ENCODE data around the gene LTBP1. TPM values are rescaled to one million over a fixed set of nuclear protein-coding genes. Genes with fewer than 3 reads are reported as not detected.

Gene LTBP1
- total RNA-seq, 3 donors from 2014 or later (not counting 1 experiment from before 2014, with no cell fraction given): 1.7 to 4.7 (median 3.5) TPM

- no peaks in the 10 kb centered on the region for H3K4me1 ChIP-seq (ENCODE audit: control insufficient read depth, insufficient read depth, low read length)
- DNase-seq (no peak), ATAC-seq (no peak)
- no peak for TF ChIP-seq CTCF (IDR thresholded peaks at IDR 0.05)
- no peaks in the 10 kb centered on the region for H3K27me3 ChIP-seq (ENCODE audit: control insufficient read depth, insufficient read depth, low read length)
- Mint-ChIP-seq H3K4me1 (peaks cover 0 to 5% of the 10 kb centered on the region in 2 donors), H3K4me3 (no peak overlapping the region), H3K27me3 (ENCODE audit: low read depth in 2 of 2) (peaks cover 0 to 4% of the 10 kb centered on the region in 2 donors), H3K36me3 (no peaks in the 10 kb centered on the region), H3K27ac (no peak overlapping the region), H3K9me3 (no peaks in the 10 kb centered on the region)
- H3K4me3 ChIP-seq (ENCODE audit: low read length): no peak overlapping the region
- H3K36me3 ChIP-seq (ENCODE audit: control insufficient read depth, insufficient read depth, low read length): no peaks in the 10 kb centered on the region
- 88% methylated on average over 3 of the region's 3 CpGs for WGBS (ENCODE audit: insufficient coverage)
- no peak overlapping the region for H3K27ac ChIP-seq (ENCODE audit: low read length)
- H3K9me3 ChIP-seq (ENCODE audit: control insufficient read depth, insufficient read depth, low read length): no peaks in the 10 kb centered on the region
- intact Hi-C loops (cut with micrococcal nuclease): no loop called here
Observed at GRCh38 chr2:33217406-33217805, 270.7 kb downstream of the LTBP1 start.

- Histone ChIP-seq H3K27ac (ENCODE audit: low read length) (no peak overlapping the region), H3K27me3 (ENCODE audit: control insufficient read depth, insufficient read depth, low read length) (no peaks in the 10 kb centered on the region), H3K36me3 (ENCODE audit: control insufficient read depth, insufficient read depth, low read length) (no peaks in the 10 kb centered on the region), H3K4me3 (ENCODE audit: low read length) (no peak overlapping the region), H3K9me3 (ENCODE audit: control insufficient read depth, insufficient read depth, low read length) (no peaks in the 10 kb centered on the region), H3K4me1 (ENCODE audit: control insufficient read depth, insufficient read depth, low read length) (no peaks in the 10 kb centered on the region)
- TF ChIP-seq CTCF (IDR thresholded peaks at IDR 0.05): no peak
- Mint-ChIP-seq H3K36me3 (no peaks in the 10 kb centered on the region), H3K9me3 (no peaks in the 10 kb centered on the region), H3K27ac (no peak overlapping the region), H3K4me3 (no peak overlapping the region), H3K4me1 (peaks cover 0 to 5% of the 10 kb centered on the region in 2 donors), H3K27me3 (ENCODE audit: low read depth in 2 of 2) (peaks cover 0 to 4% of the 10 kb centered on the region in 2 donors)
- intact Hi-C loops (cut with micrococcal nuclease): no loop called here
- 87% methylated on average over 3 of the region's 4 CpGs for WGBS (ENCODE audit: insufficient coverage)
- ATAC-seq: no peak
- DNase-seq: no peak
Observed at GRCh38 chr2:33219114-33219513, 272.4 kb downstream of the LTBP1 start.

- no peak overlapping the region for H3K4me3 Mint-ChIP-seq
- TF ChIP-seq CTCF (IDR thresholded peaks at IDR 0.05): no peak
- Histone ChIP-seq H3K27ac (ENCODE audit: low read length) (no peak overlapping the region), H3K4me3 (ENCODE audit: low read length) (no peak overlapping the region), H3K9me3 (ENCODE audit: control insufficient read depth, insufficient read depth, low read length) (no peaks in the 10 kb centered on the region), H3K27me3 (ENCODE audit: control insufficient read depth, insufficient read depth, low read length) (no peaks in the 10 kb centered on the region), H3K4me1 (ENCODE audit: control insufficient read depth, insufficient read depth, low read length) (no peaks in the 10 kb centered on the region), H3K36me3 (ENCODE audit: control insufficient read depth, insufficient read depth, low read length) (no peaks in the 10 kb centered on the region)
- intact Hi-C loops (cut with micrococcal nuclease): no loop called here
- no peaks in the 10 kb centered on the region for H3K27me3 Mint-ChIP-seq (ENCODE audit: low read depth in 2 of 2)
- H3K36me3 Mint-ChIP-seq: no peaks in the 10 kb centered on the region
- no peaks in the 10 kb centered on the region for H3K9me3 Mint-ChIP-seq
- H3K27ac Mint-ChIP-seq: no peak overlapping the region
- DNase-seq (no peak), ATAC-seq (no peak)
- no peaks in the 10 kb centered on the region for H3K4me1 Mint-ChIP-seq
- 17% methylated on average over 1 of the region's 2 CpGs for WGBS (ENCODE audit: insufficient coverage)
Observed at GRCh38 chr2:33219850-33220275, 273.1 kb downstream of the LTBP1 start.

GRCh38 chr2:33220533-33220932, 273.8 kb downstream of the LTBP1 start:
- no peak for DNase-seq
- no peak for ATAC-seq
- Mint-ChIP-seq H3K4me3 (no peak overlapping the region), H3K9me3 (no peaks in the 10 kb centered on the region), H3K27ac (no peak overlapping the region), H3K4me1 (no peaks in the 10 kb centered on the region), H3K36me3 (no peaks in the 10 kb centered on the region), H3K27me3 (ENCODE audit: low read depth in 2 of 2) (no peaks in the 10 kb centered on the region)
- Histone ChIP-seq H3K9me3 (ENCODE audit: control insufficient read depth, insufficient read depth, low read length) (no peaks in the 10 kb centered on the region), H3K27ac (ENCODE audit: low read length) (no peak overlapping the region), H3K4me3 (ENCODE audit: low read length) (no peak overlapping the region), H3K4me1 (ENCODE audit: control insufficient read depth, insufficient read depth, low read length) (no peaks in the 10 kb centered on the region), H3K36me3 (ENCODE audit: control insufficient read depth, insufficient read depth, low read length) (no peaks in the 10 kb centered on the region), H3K27me3 (ENCODE audit: control insufficient read depth, insufficient read depth, low read length) (no peaks in the 10 kb centered on the region)
- intact Hi-C loops (cut with micrococcal nuclease): no loop called here
- TF ChIP-seq CTCF (IDR thresholded peaks at IDR 0.05): no peak
- 96% methylated on average over 3 of the region's 3 CpGs for WGBS (ENCODE audit: insufficient coverage)

Measured in natural killer cell (primary cell).